ENCODE data around the gene GRB2. TPM values are rescaled to one million over a fixed set of nuclear protein-coding genes. Genes with fewer than 3 reads are reported as not detected.

GRB2 gene
- polyA plus RNA-seq, 3 donors, result 164 to 338 (median 262) TPM

DNA sequence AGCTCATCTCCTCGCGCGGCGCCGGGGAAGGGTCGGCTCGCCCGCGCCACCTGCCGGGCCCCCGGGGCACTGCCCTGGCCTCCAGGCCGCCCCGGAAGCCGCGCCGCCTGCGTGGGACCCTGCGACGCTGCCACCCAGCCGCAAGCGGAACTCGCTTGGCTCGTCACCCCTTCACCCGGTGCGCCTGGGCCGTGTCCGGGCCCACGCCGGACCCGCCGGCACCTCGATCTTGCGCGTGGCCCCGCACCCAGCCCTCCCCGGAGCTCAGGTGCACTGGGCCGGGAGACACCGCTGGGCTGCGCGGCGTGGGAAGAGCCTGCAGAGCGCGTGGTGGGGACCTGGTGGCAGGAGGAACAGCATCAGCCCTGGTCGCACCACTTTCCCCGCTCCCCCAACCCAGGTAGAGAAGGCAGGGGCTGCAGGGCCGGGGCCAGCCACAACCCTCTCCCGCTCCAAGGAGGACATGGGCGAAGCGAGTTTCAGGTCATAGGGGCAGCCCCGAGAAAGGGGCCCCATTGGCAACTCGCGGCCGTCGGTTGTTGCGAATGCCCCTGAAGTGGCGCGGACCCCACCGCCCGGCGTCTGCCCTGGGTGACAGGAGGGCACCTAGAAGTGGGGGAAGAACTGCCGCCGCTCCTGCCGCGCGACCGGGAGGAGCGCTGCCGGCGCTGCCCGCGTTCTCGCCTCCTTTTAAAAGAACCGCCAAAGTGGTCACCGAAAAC lies 134.1 kb downstream of the GRB2 start:
- H3K27me3 ChIP-seq (ENCODE audit: control insufficient read depth in 2 of 2, insufficient read depth in 2 of 2, low read length in 2 of 2), result no peaks in the 10 kb centered on the region
- peak overlapping the region; percentile 91 for H2AFZ ChIP-seq (ENCODE audit: insufficient read depth, low read depth, low read length, poor library complexity, severe bottlenecking)
- H3K36me3 ChIP-seq (replicated peaks in 1 of 2; ENCODE audit: control insufficient read depth in 1 of 2, insufficient read depth in 2 of 2, low read length in 2 of 2), result peaks cover 13 to 29% of the 10 kb centered on the region in 2 donors
- H3K4me1 ChIP-seq (ENCODE audit: control insufficient read depth in 1 of 2, insufficient read depth in 2 of 2, low read length in 2 of 2), result peaks cover 54 to 59% of the 10 kb centered on the region in 2 donors
- H3K4me3 ChIP-seq (replicated peaks in 1 of 3; ENCODE audit: low read depth in 2 of 3, low read length in 3 of 3), result peak overlapping the region; percentile 71 to 92 (median 83)
- intact Hi-C loops (cut with micrococcal nuclease), result loop anchor here in 1 of 2 donors (5.0 kb wide), 1 partner anchor 136 kb away; the partner anchor contains the start of gene GRB2
- TF ChIP-seq, protein P1, sequence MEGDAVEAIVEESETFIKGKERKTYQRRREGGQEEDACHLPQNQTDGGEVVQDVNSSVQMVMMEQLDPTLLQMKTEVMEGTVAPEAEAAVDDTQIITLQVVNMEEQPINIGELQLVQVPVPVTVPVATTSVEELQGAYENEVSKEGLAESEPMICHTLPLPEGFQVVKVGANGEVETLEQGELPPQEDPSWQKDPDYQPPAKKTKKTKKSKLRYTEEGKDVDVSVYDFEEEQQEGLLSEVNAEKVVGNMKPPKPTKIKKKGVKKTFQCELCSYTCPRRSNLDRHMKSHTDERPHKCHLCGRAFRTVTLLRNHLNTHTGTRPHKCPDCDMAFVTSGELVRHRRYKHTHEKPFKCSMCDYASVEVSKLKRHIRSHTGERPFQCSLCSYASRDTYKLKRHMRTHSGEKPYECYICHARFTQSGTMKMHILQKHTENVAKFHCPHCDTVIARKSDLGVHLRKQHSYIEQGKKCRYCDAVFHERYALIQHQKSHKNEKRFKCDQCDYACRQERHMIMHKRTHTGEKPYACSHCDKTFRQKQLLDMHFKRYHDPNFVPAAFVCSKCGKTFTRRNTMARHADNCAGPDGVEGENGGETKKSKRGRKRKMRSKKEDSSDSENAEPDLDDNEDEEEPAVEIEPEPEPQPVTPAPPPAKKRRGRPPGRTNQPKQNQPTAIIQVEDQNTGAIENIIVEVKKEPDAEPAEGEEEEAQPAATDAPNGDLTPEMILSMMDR (IDR thresholded peaks at IDR 0.05), result peak; percentile 79
- H3K27ac Mint-ChIP-seq, result peak overlapping the region; percentile 36 to 81 (median 70)
- peak overlapping the region; percentile 83 for H3K9ac ChIP-seq (ENCODE audit: insufficient read depth, low read length, poor library complexity, severe bottlenecking)
- H3K4me1 Mint-ChIP-seq, result peaks cover 54% of the 10 kb centered on the region
- peak overlapping the region; percentile 72 to 87 for H3K4me3 Mint-ChIP-seq
- peaks cover 0 to 2% (median 0%) of the 10 kb centered on the region in 3 donors for H3K27me3 Mint-ChIP-seq (ENCODE audit: low read depth in 3 of 3)
- peaks cover 30 to 40% of the 10 kb centered on the region in 2 donors for H3K36me3 Mint-ChIP-seq
- H3K9me3 ChIP-seq (replicated peaks in 1 of 2; ENCODE audit: control insufficient read depth in 1 of 2, insufficient read depth in 1 of 2, low read length in 2 of 2), result no peaks in the 10 kb centered on the region
- H4K20me1 ChIP-seq (ENCODE audit: insufficient read depth, low read length), result peaks cover 4% of the 10 kb centered on the region
- under 1% methylated on average over 73 of the region's 74 CpGs for WGBS (ENCODE audit: insufficient coverage)
- H3K27ac ChIP-seq (ENCODE audit: low read depth in 1 of 2, low read length in 2 of 2), result peak overlapping the region; percentile 52 to 90
- DNase-seq, result peak; percentile 78 to 89 (median 88)
- H3K4me2 ChIP-seq (replicated peaks; ENCODE audit: extremely low read depth, low read length, poor library complexity, severe bottlenecking), result peak overlapping the region; percentile 89
- H3K79me2 ChIP-seq (ENCODE audit: insufficient read depth, low read length), result peaks cover 63% of the 10 kb centered on the region
- peaks cover 0 to 4% (median 0%) of the 10 kb centered on the region in 7 donors for H3K9me3 Mint-ChIP-seq

DNA sequence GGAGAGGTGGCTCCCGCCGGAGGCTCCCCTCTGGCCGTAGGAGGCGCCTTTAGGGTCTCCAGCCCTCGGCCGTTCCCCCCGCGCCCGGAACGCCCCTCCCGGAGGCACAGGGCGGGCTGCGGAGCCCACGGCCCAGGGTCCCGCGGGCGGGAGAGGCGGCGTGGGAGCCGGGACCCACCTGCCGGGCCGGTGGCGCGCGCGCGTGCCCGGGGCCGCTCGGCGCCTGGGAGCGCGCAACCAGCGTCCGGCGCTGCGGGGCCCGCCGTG lies 134.6 kb downstream of the GRB2 start, which contains the start of gene MIF4GD:
MIF4GD (minus strand) TSS at position 266 of the 267 bp plus-strand sequence. CDS start 1,036 bp downstream, outside the sequence.
- peaks cover 0 to 2% (median 0%) of the 10 kb centered on the region in 3 donors for H3K27me3 Mint-ChIP-seq (ENCODE audit: low read depth in 3 of 3)
- DNase-seq, result no peak
- peaks cover 32 to 40% of the 10 kb centered on the region in 2 donors for H3K36me3 Mint-ChIP-seq
- Histone ChIP-seq H4K20me1 (ENCODE audit: insufficient read depth, low read length) (peaks cover 4% of the 10 kb centered on the region), H3K79me2 (ENCODE audit: insufficient read depth, low read length) (peaks cover 68% of the 10 kb centered on the region), H3K4me1 (ENCODE audit: control insufficient read depth in 1 of 2, insufficient read depth in 2 of 2, low read length in 2 of 2) (peaks cover 59 to 64% of the 10 kb centered on the region in 2 donors), H3K4me2 (replicated peaks; ENCODE audit: extremely low read depth, low read length, poor library complexity, severe bottlenecking) (peak within 1 kb of the TSS; percentile 89), H3K4me3 (replicated peaks in 1 of 3; ENCODE audit: low read depth in 2 of 3, low read length in 3 of 3) (peak within 1 kb of the TSS; percentile 71 to 94 (median 92)), H2AFZ (ENCODE audit: insufficient read depth, low read depth, low read length, poor library complexity, severe bottlenecking) (peak within 1 kb of the TSS; percentile 91), H3K9me3 (replicated peaks in 1 of 2; ENCODE audit: control insufficient read depth in 1 of 2, insufficient read depth in 1 of 2, low read length in 2 of 2) (no peaks in the 10 kb centered on the region), H3K36me3 (replicated peaks in 1 of 2; ENCODE audit: control insufficient read depth in 1 of 2, insufficient read depth in 2 of 2, low read length in 2 of 2) (peaks cover 13 to 34% of the 10 kb centered on the region in 2 donors), H3K9ac (ENCODE audit: insufficient read depth, low read length, poor library complexity, severe bottlenecking) (peak within 1 kb of the TSS; percentile 96), H3K27ac (ENCODE audit: low read depth in 1 of 2, low read length in 2 of 2) (peak within 1 kb of the TSS; percentile 89 to 94), H3K27me3 (ENCODE audit: control insufficient read depth in 2 of 2, insufficient read depth in 2 of 2, low read length in 2 of 2) (no peaks in the 10 kb centered on the region)
- peaks cover 59% of the 10 kb centered on the region for H3K4me1 Mint-ChIP-seq
- under 1% methylated on average over 39 of the region's 39 CpGs for WGBS (ENCODE audit: insufficient coverage)
- peak within 1 kb of the TSS; percentile 85 to 94 (median 92) for H3K27ac Mint-ChIP-seq
- H3K9me3 Mint-ChIP-seq, result peaks cover 0 to 4% (median 0%) of the 10 kb centered on the region in 7 donors
- intact Hi-C loops (cut with micrococcal nuclease), result loop anchor here in 1 of 2 donors (5.0 kb wide), 1 partner anchor 136 kb away; the partner anchor contains the start of gene GRB2
- H3K4me3 Mint-ChIP-seq, result peak within 1 kb of the TSS; percentile 81 to 92
- TF ChIP-seq, protein P1 (IDR thresholded peaks at IDR 0.05), result no peak
